AG09309 (cell line): Measurements from ENCODE around the gene SNAI3.

Source experiments
- DNase-seq: peaks from one replicate; pipeline ENCODE4 v3.0.0-alpha.2; 2010; ENCODE audit warnings: low read depth
- H3K4me3 ChIP-seq: 2 replicates; pipeline ENCODE4 v1.5.1; 2011; ENCODE audit warnings: mild to moderate bottlenecking, low read depth, low read length, moderate library complexity; ENCODE audit not compliant: control insufficient read depth
- TF ChIP-seq, protein P1 (sequence below): IDR thresholded peaks from 2 replicates; pipeline ENCODE4 v1.5.1; 2011; ENCODE audit warnings: mild to moderate bottlenecking, low read depth, low read length, inconsistent platforms; ENCODE audit not compliant: insufficient read depth, control insufficient read depth; ENCODE audit errors: missing control alignments

Gene SNAI3

GRCh38 chr16:88732172-88732960 lies 46.1 kb upstream of the SNAI3 start:
- DNase-seq: no peak
- TF ChIP-seq, protein P1, sequence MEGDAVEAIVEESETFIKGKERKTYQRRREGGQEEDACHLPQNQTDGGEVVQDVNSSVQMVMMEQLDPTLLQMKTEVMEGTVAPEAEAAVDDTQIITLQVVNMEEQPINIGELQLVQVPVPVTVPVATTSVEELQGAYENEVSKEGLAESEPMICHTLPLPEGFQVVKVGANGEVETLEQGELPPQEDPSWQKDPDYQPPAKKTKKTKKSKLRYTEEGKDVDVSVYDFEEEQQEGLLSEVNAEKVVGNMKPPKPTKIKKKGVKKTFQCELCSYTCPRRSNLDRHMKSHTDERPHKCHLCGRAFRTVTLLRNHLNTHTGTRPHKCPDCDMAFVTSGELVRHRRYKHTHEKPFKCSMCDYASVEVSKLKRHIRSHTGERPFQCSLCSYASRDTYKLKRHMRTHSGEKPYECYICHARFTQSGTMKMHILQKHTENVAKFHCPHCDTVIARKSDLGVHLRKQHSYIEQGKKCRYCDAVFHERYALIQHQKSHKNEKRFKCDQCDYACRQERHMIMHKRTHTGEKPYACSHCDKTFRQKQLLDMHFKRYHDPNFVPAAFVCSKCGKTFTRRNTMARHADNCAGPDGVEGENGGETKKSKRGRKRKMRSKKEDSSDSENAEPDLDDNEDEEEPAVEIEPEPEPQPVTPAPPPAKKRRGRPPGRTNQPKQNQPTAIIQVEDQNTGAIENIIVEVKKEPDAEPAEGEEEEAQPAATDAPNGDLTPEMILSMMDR: no peak
- H3K4me3 ChIP-seq: no peak overlapping the region

DNA sequence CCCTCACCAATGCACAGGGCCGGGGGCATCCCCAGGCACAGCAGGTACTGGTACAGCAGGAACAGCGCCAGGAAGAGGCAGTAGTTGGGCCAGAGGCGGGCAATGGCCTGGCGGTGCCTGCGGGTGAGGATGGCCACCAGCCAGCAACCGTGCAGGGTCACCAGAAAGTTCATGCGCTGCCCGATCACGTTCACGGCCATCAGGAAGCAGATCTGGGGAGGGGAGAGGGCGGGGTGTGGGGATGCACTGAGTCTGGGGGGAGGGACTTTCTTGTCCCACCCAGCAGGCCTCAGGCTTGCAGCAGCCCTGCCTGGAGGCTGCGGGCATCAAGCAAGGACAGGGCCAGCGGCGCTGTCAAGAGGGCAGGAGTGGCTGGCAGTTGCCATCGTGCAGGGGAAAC lies 45.4 kb upstream of the SNAI3 start:
- TF ChIP-seq, protein P1: no peak
- no peak for DNase-seq
- H3K4me3 ChIP-seq: no peak overlapping the region

- TF ChIP-seq, protein P1: no peak
- no peak overlapping the region for H3K4me3 ChIP-seq
- no peak for DNase-seq
Observed at GRCh38 chr16:88730632-88731607, 44.6 kb upstream of the SNAI3 start.

GRCh38 chr16:88727871-88728270 lies 41.6 kb upstream of the SNAI3 start:
- no peak for DNase-seq
- no peak overlapping the region for H3K4me3 ChIP-seq
- TF ChIP-seq, protein P1: no peak

- DNase-seq: no peak
- TF ChIP-seq, protein P1: no peak
- H3K4me3 ChIP-seq: no peak overlapping the region
Observed at GRCh38 chr16:88726981-88727380, 40.7 kb upstream of the SNAI3 start.

- TF ChIP-seq, protein P1: no peak
- no peak for DNase-seq
- H3K4me3 ChIP-seq: no peak overlapping the region
Observed at GRCh38 chr16:88726408-88726749, 40.1 kb upstream of the SNAI3 start.
